HG03139 (cell line): ENCODE results near the gene TDRD12.
"Not testable (repeated sequence)": the region's sequence is repeated elsewhere in the genome, so short reads cannot be mapped to it uniquely, and the experiment has no call there.

Experiments
- ATAC-seq: cut with Tn5 transposase; IDR thresholded peaks from one replicate; pipeline ENCODE4 v1.9.1; 2021; ENCODE audit not compliant: unreplicated experiment

Gene TDRD12

GRCh38 chr19:32828643-32829344 lies 109.2 kb downstream of the TDRD12 start:
- no peak for ATAC-seq

GRCh38 chr19:32829345-32829896 lies 109.9 kb downstream of the TDRD12 start:
- ATAC-seq = no peak

GRCh38 chr19:32830231-32831014 lies 110.9 kb downstream of the TDRD12 start:
- no peak for ATAC-seq

GRCh38 chr19:32831611-32832010 lies 112.0 kb downstream of the TDRD12 start:
- ATAC-seq = no peak

- not testable (repeated sequence) for ATAC-seq
Observed at GRCh38 chr19:32832094-32832493, 112.5 kb downstream of the TDRD12 start.

GRCh38 chr19:32832825-32833224 lies 113.3 kb downstream of the TDRD12 start:
- ATAC-seq = not testable (repeated sequence)

- ATAC-seq = not testable (repeated sequence)
Observed at GRCh38 chr19:32833388-32833787, 113.8 kb downstream of the TDRD12 start.

- ATAC-seq = no peak
Observed at GRCh38 chr19:32837531-32837930, 118.0 kb downstream of the TDRD12 start.

- ATAC-seq = no peak
Observed at GRCh38 chr19:32842061-32842460, 122.5 kb downstream of the TDRD12 start.

GRCh38 chr19:32843716-32844245 lies 124.2 kb downstream of the TDRD12 start:
- ATAC-seq = no peak

GRCh38 chr19:32848035-32848434 lies 128.5 kb downstream of the TDRD12 start:
- not testable (repeated sequence) for ATAC-seq

- no peak for ATAC-seq
Observed at GRCh38 chr19:32852216-32852615, 132.6 kb downstream of the TDRD12 start.

GRCh38 chr19:32856818-32857217 lies 137.3 kb downstream of the TDRD12 start:
- ATAC-seq = not testable (repeated sequence)

GRCh38 chr19:32857584-32857983 lies 138.0 kb downstream of the TDRD12 start:
- ATAC-seq = no peak

GRCh38 chr19:32858155-32858554 lies 138.6 kb downstream of the TDRD12 start:
- ATAC-seq = no peak

- no peak for ATAC-seq
Observed at GRCh38 chr19:32858559-32858958, 139.0 kb downstream of the TDRD12 start.

GRCh38 chr19:32859591-32859990 lies 140.0 kb downstream of the TDRD12 start:
- no peak for ATAC-seq

GRCh38 chr19:32861596-32861995 lies 142.0 kb downstream of the TDRD12 start:
- no peak for ATAC-seq

GRCh38 chr19:32862173-32862572 lies 142.6 kb downstream of the TDRD12 start:
- ATAC-seq = no peak

- ATAC-seq = no peak
Observed at GRCh38 chr19:32862741-32863140, 143.2 kb downstream of the TDRD12 start.

- no peak for ATAC-seq
Observed at GRCh38 chr19:32863301-32863700, 143.7 kb downstream of the TDRD12 start.

GRCh38 chr19:32863841-32864240 lies 144.3 kb downstream of the TDRD12 start:
- no peak for ATAC-seq
